ENCODE data around the gene SEC14L3. TPM values are rescaled to one million over a fixed set of nuclear protein-coding genes. Genes with fewer than 3 reads are reported as not detected.
A peak's percentile ranks its signal among the peaks of the same experiment; 100 is the strongest.

The SEC14L3 gene
- total RNA-seq (not detected), polyA plus RNA-seq (not detected), total RNA-seq (0 reads per million in 6 experiments)

DNA sequence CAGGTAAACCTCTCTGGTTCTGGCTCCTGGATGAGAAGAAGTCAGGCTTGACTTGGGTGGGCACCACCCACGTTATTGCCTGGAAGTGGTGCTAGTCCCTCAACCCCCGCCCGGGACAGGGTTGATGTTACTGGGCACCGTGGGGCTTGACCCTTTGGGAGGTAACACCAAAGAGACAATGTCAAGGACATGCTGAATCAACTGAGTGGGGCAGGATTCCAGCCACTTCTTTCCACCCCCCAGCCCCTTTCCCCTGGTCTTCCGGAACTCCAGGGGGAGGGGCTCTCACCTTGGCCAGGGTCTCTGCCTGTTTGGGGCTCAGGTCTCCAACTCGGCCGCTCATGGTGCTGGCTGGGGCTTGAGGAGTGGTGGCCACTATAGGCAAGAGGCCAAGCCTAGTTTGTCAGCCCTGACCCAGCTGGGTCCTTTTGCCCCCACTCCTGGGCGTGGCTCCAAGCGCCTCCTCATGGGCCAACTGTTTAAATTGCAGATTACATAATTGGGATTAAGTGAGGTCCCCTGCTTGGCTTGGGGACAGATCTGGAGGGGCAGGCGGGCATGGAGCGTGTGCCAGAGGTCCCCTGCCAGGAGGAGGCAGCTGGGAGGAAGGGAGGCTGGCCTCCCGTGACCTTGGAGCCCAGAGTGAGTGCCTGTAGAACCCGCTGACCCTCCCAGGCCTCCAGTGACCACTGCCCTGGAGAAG is at the start of gene SEC14L3:
SEC14L3 (minus strand) TSS at position 402 of the 703 bp plus-strand sequence; CDS start at position 343, 59 bp downstream.
- POLR2A ChIA-PET: no interaction called here
- ATAC-seq: no peak
- H3K9me3 Mint-ChIP-seq: peaks cover 0 to 3% (median 0%) of the 10 kb centered on the region in 9 donors
- peaks cover 0 to 16% (median 3%) of the 10 kb centered on the region in 4 donors for H3K4me1 Mint-ChIP-seq
- H3K27me3 Mint-ChIP-seq: peaks cover 12 to 38% (median 27%) of the 10 kb centered on the region in 5 donors
- DNase-seq: no peak
- no peak within 1 kb of the TSS for H3K4me3 Mint-ChIP-seq
- H3K36me3 Mint-ChIP-seq: no peaks in the 10 kb centered on the region
- peak within 1 kb of the TSS in 3 of 10 donors; percentile 14 to 81 (median 62) for H3K27ac Mint-ChIP-seq

DNA sequence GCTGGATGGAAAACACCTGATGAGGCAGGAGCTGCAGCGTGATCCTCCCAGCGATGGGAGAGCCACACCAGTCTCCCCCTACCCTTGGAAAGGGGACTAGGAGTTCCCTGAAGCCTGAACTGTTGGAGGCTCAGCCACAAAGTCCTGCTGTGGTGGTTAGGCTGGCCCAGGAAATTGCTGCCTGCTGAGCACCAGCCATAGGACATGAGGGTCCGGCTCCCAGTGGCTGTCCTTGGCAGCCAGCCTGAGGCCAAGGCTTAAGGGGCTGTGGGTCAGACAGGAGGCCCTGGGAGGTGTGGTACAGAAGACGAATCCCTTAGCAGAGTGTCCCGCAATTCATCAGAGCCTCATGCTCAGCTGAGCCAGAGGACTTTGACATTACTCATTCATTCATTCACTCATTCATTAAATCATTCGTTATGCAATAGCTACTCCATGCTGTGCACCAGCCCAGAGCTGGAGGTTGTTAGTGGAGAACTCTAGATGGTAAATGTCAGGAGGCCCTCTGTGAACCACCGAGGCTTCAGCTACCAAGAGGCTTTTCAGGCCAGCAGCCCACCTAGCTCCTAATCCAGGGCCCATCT is 48.1 kb upstream of the SEC14L3 start:
- POLR2A ChIA-PET: no interaction called here

DNA sequence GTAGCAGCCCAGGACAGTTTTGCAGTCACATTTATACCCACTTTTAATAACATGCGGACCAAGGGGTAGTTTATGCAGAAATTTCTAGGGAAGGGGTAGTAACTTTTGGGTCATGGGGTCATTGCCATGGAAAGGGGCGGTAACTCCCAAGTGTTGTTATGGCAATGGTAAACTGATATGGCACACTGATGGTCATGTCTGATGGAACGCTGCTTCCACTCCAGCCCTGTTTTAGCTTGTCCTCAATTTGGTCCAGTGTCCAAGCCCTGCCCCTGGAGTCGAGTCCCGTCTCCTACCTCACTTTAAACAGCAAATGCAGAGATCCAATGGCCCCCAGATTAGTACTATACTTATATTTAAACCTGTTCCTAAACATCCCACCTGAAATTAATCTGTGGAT is 44.9 kb upstream of the SEC14L3 start:
- POLR2A ChIA-PET: no interaction called here
- DNase-seq: no peak
- Mint-ChIP-seq H3K4me1 (no peaks in the 10 kb centered on the region), H3K9me3 (peaks cover 0 to 6% (median 0%) of the 10 kb centered on the region in 9 donors), H3K4me3 (no peak overlapping the region), H3K27ac (no peak overlapping the region), H3K36me3 (peaks cover 0 to 2% (median 0%) of the 10 kb centered on the region in 3 donors), H3K27me3 (peaks cover 0 to 4% (median 1%) of the 10 kb centered on the region in 5 donors)
- ATAC-seq: no peak

More for the DNA sequence above, 48.1 kb upstream of the SEC14L3 start:
- Mint-ChIP-seq H3K9me3 (no peaks in the 10 kb centered on the region), H3K27me3 (peaks cover 0 to 9% (median 0%) of the 10 kb centered on the region in 5 donors), H3K27ac (no peak overlapping the region), H3K4me1 (no peaks in the 10 kb centered on the region), H3K36me3 (peaks cover 0 to 2% (median 0%) of the 10 kb centered on the region in 3 donors), H3K4me3 (no peak overlapping the region)
- ATAC-seq (no peak), DNase-seq (no peak)

DNA sequence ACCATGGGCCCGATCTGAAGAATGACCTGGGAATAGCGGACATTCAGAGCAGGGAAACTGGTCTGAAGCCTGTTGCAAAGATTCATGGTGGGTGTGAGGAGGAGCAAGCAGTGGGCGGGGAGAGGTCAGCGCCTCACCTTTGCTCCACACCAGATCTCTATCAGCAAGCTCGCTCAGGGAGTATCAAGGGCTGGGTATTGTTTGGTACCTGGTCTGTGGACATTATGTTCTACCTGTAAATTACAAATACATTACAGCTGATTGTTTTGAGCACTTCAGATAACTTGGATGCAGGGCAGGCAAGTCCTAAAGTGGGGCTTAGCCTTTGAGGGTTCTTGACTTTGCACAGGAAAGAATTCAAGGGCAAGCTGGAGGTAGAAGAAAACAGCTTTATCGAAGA is 44.5 kb upstream of the SEC14L3 start:
- POLR2A ChIA-PET: no interaction called here
- Mint-ChIP-seq H3K27me3 (peaks cover 0 to 3% (median 1%) of the 10 kb centered on the region in 5 donors), H3K9me3 (peaks cover 0 to 6% (median 0%) of the 10 kb centered on the region in 9 donors), H3K36me3 (peaks cover 0 to 2% (median 0%) of the 10 kb centered on the region in 3 donors), H3K4me3 (no peak overlapping the region), H3K27ac (peak overlapping the region in 1 of 10 donors; percentile 65), H3K4me1 (no peaks in the 10 kb centered on the region)
- no peak for ATAC-seq
- DNase-seq: no peak

DNA sequence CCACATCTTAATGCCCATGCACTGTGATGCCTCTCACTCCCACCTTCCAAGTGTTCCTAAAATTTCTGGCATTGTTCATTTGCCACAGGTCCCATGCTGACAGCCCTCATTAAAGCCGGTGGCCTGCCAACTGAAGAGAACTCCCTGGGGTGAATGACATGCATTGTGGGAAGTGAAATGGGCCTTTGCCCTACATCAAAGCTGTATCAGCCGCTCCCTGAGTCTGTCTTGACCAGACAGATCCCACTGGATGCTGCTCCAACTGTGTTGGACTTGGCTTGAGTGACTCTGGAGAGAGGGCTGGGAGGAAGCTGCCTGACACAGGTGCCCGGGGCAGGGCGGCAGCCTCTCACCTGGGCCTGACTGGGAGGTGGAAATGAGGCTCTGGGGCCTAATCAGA is 42.4 kb upstream of the SEC14L3 start:
- Mint-ChIP-seq H3K27ac (peak overlapping the region in 1 of 10 donors; percentile 76), H3K4me1 (no peaks in the 10 kb centered on the region), H3K27me3 (peaks cover 0 to 6% (median 0%) of the 10 kb centered on the region in 5 donors), H3K4me3 (no peak overlapping the region), H3K36me3 (peaks cover 0 to 2% (median 0%) of the 10 kb centered on the region in 3 donors), H3K9me3 (peaks cover 0 to 6% (median 0%) of the 10 kb centered on the region in 9 donors)
- DNase-seq: no peak
- no peak for ATAC-seq
- POLR2A ChIA-PET: no interaction called here

DNA sequence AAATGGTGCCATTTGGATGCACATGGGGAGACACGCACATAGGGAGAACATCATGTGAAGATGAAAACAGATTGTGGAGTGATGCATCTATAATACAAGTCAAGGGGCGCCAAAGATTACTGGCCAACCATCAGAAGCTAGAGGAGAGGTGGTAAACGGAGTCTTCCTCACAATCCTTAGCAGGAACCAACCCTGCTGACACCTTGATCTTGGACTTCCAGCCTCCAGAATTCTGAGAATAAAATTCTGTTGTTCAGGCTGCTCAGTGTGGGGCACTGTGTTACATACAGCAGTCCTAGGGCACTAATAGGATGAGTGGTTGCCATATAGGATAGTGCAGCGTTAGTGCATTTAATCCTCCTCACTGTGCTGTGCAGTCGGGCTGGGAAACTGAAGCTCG is 41.6 kb upstream of the SEC14L3 start:
- Mint-ChIP-seq H3K27me3 (peaks cover 0 to 5% (median 0%) of the 10 kb centered on the region in 5 donors), H3K36me3 (peaks cover 0 to 2% (median 0%) of the 10 kb centered on the region in 3 donors), H3K4me3 (no peak overlapping the region), H3K4me1 (no peaks in the 10 kb centered on the region), H3K9me3 (peaks cover 0 to 6% (median 0%) of the 10 kb centered on the region in 9 donors), H3K27ac (no peak overlapping the region)
- POLR2A ChIA-PET: no interaction called here
- no peak for ATAC-seq
- no peak for DNase-seq

DNA sequence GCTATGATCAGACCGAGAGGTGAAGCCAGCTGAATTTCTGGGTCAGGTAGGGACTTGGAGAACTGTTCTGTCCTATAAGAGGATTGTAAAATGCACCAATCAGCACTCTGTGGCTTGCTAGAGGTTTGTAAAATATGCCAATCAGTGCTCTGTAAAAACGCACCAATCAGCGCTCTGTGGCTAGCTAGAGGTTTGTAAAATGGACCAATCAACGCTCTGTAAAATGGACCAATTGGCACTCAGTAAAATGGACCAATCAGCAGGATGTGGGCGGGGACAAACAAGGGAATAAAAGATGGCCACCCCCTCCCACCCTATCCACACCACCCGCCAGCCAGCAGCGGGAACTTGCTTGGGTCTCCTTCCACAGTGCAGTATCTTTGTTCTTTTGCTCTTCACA is 40.1 kb upstream of the SEC14L3 start:
- POLR2A ChIA-PET: no interaction called here

DNA sequence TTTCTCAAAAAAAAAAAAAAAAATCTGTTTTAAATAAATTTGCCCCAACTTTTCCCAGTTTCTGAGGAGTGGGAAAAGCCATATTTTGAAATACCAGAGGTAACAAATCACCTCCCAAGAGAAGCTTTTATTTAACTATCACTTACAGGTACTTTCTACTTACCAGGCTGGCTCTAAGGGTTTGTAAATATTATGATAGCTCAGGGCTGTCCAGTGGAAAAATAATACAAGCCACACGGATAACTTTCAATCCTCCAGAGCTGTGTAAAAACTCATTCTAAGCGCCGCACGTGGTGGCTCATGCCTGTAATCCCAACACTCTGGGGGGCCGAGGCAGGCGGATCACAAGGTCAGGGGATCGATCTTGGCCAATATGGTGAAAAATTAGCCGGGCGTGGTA is 39.3 kb upstream of the SEC14L3 start:
- H3K4me1 Mint-ChIP-seq: peaks cover 0 to 1% (median 0%) of the 10 kb centered on the region in 4 donors
- ATAC-seq: no peak
- no peak overlapping the region for H3K27ac Mint-ChIP-seq
- peaks cover 0 to 6% (median 0%) of the 10 kb centered on the region in 9 donors for H3K9me3 Mint-ChIP-seq
- DNase-seq: no peak
- H3K4me3 Mint-ChIP-seq: no peak overlapping the region
- H3K27me3 Mint-ChIP-seq: peaks cover 5 to 13% (median 12%) of the 10 kb centered on the region in 5 donors
- H3K36me3 Mint-ChIP-seq: no peaks in the 10 kb centered on the region
- POLR2A ChIA-PET: interaction anchor here (0.6 kb wide), 1 partner anchor 987 kb away, joined by 3 read pairs; no protein-coding TSS in a partner anchor

More for the DNA sequence above, 40.1 kb upstream of the SEC14L3 start:
- Mint-ChIP-seq H3K36me3 (no peaks in the 10 kb centered on the region), H3K4me3 (no peak overlapping the region), H3K27me3 (peaks cover 3 to 8% (median 5%) of the 10 kb centered on the region in 5 donors), H3K4me1 (no peaks in the 10 kb centered on the region), H3K27ac (no peak overlapping the region), H3K9me3 (peaks cover 0 to 6% (median 0%) of the 10 kb centered on the region in 9 donors)
- ATAC-seq: no peak
- no peak for DNase-seq

DNA sequence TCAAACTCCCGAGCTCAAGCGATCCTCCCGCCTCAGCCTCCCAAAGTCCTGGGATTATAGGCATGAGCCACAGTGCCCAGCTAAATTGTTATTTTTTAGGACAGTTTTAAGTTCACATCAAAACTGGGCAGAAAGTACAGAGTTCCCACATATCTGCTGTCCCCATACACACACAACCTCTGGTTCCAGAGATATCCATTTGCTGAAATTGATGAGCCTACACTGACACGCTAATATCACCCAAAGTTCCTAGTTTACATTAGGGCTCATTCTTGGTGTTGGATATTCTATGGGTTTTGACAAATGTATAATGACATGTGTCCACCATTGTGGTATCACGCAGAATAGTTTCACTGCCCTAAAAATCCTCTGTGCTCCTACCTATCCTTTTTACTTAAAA is 36.4 kb upstream of the SEC14L3 start:
- Mint-ChIP-seq H3K9me3 (peaks cover 0 to 2% (median 0%) of the 10 kb centered on the region in 9 donors), H3K27ac (no peak overlapping the region), H3K4me3 (no peak overlapping the region), H3K4me1 (peaks cover 0 to 4% (median 1%) of the 10 kb centered on the region in 4 donors), H3K36me3 (no peaks in the 10 kb centered on the region), H3K27me3 (peaks cover 11 to 36% (median 26%) of the 10 kb centered on the region in 5 donors)
- POLR2A ChIA-PET: no interaction called here
- DNase-seq (no peak), ATAC-seq (no peak)

DNA sequence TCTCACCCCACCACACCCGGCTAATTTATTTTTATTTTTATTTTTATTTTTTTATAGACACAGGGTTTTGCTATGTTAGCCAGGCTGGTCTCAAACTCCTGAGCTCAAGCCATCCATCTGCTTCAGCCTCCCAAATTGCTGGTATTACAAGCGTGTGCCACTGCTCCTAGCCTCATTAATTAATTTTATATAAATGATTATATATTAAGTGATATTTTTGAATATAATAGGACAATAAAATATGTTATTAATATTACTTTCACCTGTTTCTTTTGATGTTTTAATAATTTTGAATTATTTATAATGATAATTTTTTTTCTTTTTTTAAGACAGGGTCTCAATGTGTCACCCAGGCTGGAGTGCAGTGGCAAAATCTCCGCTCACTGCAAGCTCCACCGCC is 35.9 kb upstream of the SEC14L3 start:
- H3K36me3 Mint-ChIP-seq: no peaks in the 10 kb centered on the region
- DNase-seq: no peak
- H3K4me1 Mint-ChIP-seq: peaks cover 0 to 4% (median 1%) of the 10 kb centered on the region in 4 donors
- POLR2A ChIA-PET: no interaction called here
- H3K27ac Mint-ChIP-seq: no peak overlapping the region
- no peak for ATAC-seq
- H3K27me3 Mint-ChIP-seq: peaks cover 11 to 41% (median 28%) of the 10 kb centered on the region in 5 donors
- no peak overlapping the region for H3K4me3 Mint-ChIP-seq
- peaks cover 0 to 2% (median 0%) of the 10 kb centered on the region in 9 donors for H3K9me3 Mint-ChIP-seq

DNA sequence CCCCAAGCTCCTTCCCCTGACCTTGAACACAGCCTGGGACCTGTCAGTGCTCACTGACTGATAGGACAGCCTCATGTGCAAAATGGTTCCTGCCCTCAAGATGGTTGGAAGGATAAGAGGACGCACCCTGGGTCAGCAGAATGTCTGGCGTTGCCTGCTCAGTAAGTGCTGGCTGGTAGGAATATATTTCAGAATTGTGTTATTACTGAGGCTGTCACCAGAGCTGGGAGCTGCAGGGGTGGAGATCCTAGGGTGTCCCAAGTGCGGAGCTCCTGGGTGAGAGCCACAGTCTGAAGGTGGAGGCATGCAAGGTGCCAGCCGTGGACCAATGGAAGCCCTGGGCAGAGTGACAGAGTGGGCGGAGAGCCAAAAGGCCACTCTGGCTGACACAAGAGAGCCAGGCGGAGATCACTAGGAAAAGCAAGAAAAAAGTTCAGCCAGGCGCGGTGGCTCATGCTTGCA is 34.7 kb upstream of the SEC14L3 start:
- Mint-ChIP-seq H3K27me3 (peaks cover 11 to 43% (median 28%) of the 10 kb centered on the region in 5 donors), H3K9me3 (no peaks in the 10 kb centered on the region), H3K27ac (peak overlapping the region in 1 of 10 donors; percentile 14), H3K36me3 (no peaks in the 10 kb centered on the region), H3K4me1 (peaks cover 0 to 4% (median 1%) of the 10 kb centered on the region in 4 donors), H3K4me3 (no peak overlapping the region)
- ATAC-seq (no peak), DNase-seq (no peak)
- POLR2A ChIA-PET: no interaction called here

DNA sequence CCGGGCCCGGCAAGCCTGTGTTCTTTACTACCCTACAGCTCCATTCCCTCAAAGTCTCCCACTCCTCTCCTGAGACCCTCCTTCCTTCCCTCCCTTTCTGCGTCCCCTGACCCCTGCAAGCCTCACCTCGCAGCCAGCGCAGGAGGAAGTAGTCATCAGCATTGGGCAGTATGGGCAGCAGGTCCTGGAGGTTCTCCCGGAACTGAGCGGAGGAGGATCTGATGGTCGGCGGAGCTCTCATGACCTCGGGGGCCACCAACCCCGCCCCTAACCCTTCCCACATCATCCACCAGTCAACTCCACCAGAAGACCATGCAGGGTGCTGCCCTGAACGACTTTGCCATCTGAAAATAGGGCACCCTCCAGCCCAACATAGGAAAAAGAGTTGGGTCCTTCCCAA is 31.7 kb upstream of the SEC14L3 start:
- no peak overlapping the region for H3K4me3 Mint-ChIP-seq
- ATAC-seq (no peak), DNase-seq (no peak)
- POLR2A ChIA-PET: no interaction called here
- no peaks in the 10 kb centered on the region for H3K9me3 Mint-ChIP-seq
- H3K36me3 Mint-ChIP-seq: no peaks in the 10 kb centered on the region
- H3K4me1 Mint-ChIP-seq: peaks cover 0 to 4% (median 1%) of the 10 kb centered on the region in 4 donors
- no peak overlapping the region for H3K27ac Mint-ChIP-seq
- peaks cover 11 to 52% (median 24%) of the 10 kb centered on the region in 5 donors for H3K27me3 Mint-ChIP-seq

DNA sequence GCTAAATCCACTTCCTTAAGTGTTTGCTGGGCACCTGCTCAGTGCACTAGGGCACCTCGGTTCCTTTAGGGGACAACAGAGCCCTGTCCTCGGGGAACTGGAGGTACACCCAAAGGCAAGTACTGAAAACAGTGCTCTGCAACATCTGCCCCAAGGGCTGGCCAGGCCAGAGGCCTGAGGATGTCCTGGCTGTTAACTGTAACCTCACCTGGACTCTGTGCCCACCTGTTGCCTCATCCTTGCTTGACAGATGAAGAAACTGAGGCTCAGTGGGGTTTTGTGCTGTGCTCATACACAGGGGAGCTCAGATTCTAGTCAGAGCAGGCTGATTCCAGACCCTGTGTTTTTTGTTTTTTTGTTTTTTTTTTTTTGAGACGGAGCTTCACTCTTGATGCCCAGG is 31.1 kb upstream of the SEC14L3 start:
- POLR2A ChIA-PET: no interaction called here
- Mint-ChIP-seq H3K27me3 (peaks cover 11 to 52% (median 26%) of the 10 kb centered on the region in 5 donors), H3K4me3 (no peak overlapping the region), H3K27ac (no peak overlapping the region), H3K36me3 (no peaks in the 10 kb centered on the region), H3K9me3 (no peaks in the 10 kb centered on the region), H3K4me1 (peaks cover 0 to 4% (median 1%) of the 10 kb centered on the region in 4 donors)
- ATAC-seq (no peak), DNase-seq (no peak)

Data from naive thymus-derived CD8-positive, alpha-beta T cell (primary cell).